ENCODE results near the gene SAC3D1. TPM values are rescaled to one million over a fixed set of nuclear protein-coding genes. Genes with fewer than 3 reads are reported as not detected.
"Not testable (repeated sequence)": the region's sequence is repeated elsewhere in the genome, so short reads cannot be mapped to it uniquely, and the experiment has no call there.

Gene SAC3D1
- total RNA-seq, 2 experiments from 2014 or later: 14.0 to 14.5 TPM

- ChIA-PET POLR2A (no interaction called here), CTCF (no interaction called here)
- intact Hi-C loops (cut with micrococcal nuclease): loop anchor here (5.0 to 10.0 kb wide), 3 partner anchors 62 to 175 kb away; partner anchors contain the start of genes CDC42BPG, CDCA5, TM7SF2 and ZFPL1
- DNase-seq (no peak), ATAC-seq (no peak)
- TF ChIP-seq CTCF (IDR thresholded peaks at IDR 0.05): no peak
- no peaks in the 10 kb centered on the region for H3K9me3 Mint-ChIP-seq
- H3K27me3 Mint-ChIP-seq: no peaks in the 10 kb centered on the region
- H3K27ac Mint-ChIP-seq: no peak overlapping the region
- no peak overlapping the region for H3K4me3 Mint-ChIP-seq
- peaks cover 25% of the 10 kb centered on the region for H3K36me3 Mint-ChIP-seq (ENCODE audit: low read depth)
- peaks cover 17% of the 10 kb centered on the region for H3K4me1 Mint-ChIP-seq (ENCODE audit: low read depth)
Observed at GRCh38 chr11:65019824-65020223, 21.2 kb upstream of the SAC3D1 start.

DNA sequence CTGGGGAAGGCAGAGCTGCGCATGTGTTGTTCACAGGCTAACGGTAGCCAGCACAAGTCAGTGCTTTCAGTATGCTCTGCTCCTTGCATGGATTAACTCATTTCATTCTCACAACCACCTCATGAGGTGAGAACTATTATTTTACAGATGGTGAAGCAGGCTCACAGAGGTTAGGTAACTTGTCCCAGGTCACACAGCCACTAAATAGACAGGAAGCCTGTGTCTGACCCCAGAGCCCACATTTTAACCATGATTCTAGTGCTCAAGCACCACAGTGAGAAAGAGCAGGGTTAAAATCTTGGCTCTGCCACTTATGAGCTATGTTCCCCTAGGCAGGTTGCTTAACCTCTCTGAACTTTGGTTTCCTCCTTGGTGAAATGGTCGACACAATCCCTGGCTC is 20.0 kb upstream of the SAC3D1 start:
- no peaks in the 10 kb centered on the region for H3K27me3 Mint-ChIP-seq
- POLR2A ChIA-PET: no interaction called here
- no peak for DNase-seq
- ATAC-seq: no peak
- no peak for TF ChIP-seq CTCF (IDR thresholded peaks at IDR 0.05)
- H3K36me3 Mint-ChIP-seq (ENCODE audit: low read depth): peaks cover 24% of the 10 kb centered on the region
- H3K4me1 Mint-ChIP-seq (ENCODE audit: low read depth): peaks cover 8% of the 10 kb centered on the region
- H3K9me3 Mint-ChIP-seq: no peaks in the 10 kb centered on the region
- H3K27ac Mint-ChIP-seq: no peak overlapping the region
- intact Hi-C loops (cut with micrococcal nuclease): loop anchor here (5.0 kb wide), 1 partner anchor 61 kb away; the partner anchor contains the start of genes CDCA5 and ZFPL1
- H3K4me3 Mint-ChIP-seq: no peak overlapping the region
- CTCF ChIA-PET: no interaction called here

GRCh38 chr11:65021509-65021908 is 19.5 kb upstream of the SAC3D1 start:
- ATAC-seq: no peak
- Mint-ChIP-seq H3K27me3 (no peaks in the 10 kb centered on the region), H3K9me3 (no peaks in the 10 kb centered on the region)

DNA sequence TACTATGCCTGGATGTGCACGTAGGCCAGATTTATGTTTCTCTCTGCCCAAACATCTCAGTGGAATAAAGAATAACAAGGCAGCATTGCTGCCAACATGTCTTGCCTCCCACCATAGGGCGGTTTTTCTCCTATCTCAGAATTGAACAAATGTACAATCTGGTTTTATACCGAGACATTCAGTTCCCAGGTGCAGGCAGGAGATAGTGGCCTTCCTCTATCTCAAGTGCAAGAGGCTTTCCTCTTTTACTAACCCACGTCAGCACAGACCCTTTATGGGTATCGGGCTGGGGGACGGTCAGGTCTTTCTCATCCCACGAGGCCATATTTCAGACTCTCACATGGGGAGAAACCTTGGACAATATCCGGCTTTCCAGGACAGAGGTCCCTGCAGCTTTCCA is 17.5 kb upstream of the SAC3D1 start:
- CTCF ChIA-PET: interaction anchor here (3.7 kb wide), 1 partner anchor 9 kb away, joined by 37 read pairs; the partner anchor contains the start of gene ARL2
- H3K27ac Mint-ChIP-seq; ATAC-seq; H3K36me3 Mint-ChIP-seq (ENCODE audit: low read depth); H3K9me3 Mint-ChIP-seq; H3K27me3 Mint-ChIP-seq; H3K4me3 Mint-ChIP-seq; DNase-seq: not testable (repeated sequence)
- peaks cover 13% of the 10 kb centered on the region for H3K4me1 Mint-ChIP-seq (ENCODE audit: low read depth)
- intact Hi-C loops (cut with micrococcal nuclease): loop anchor here (5.0 kb wide), 1 partner anchor 59 kb away; the partner anchor contains the start of genes CDCA5 and ZFPL1
- POLR2A ChIA-PET: interaction anchor here (1.3 to 4.9 kb wide), 2 partner anchors 10 to 90 kb away, joined by 5 to 38 read pairs; partner anchors contain the start of gene ARL2

More at GRCh38 chr11:65021509-65021908, 19.5 kb upstream of the SAC3D1 start:
- peaks cover 5% of the 10 kb centered on the region for H3K4me1 Mint-ChIP-seq (ENCODE audit: low read depth)
- no peak for TF ChIP-seq CTCF (IDR thresholded peaks at IDR 0.05)
- POLR2A ChIA-PET: interaction anchor here (0.7 kb wide), 1 partner anchor 64 kb away, joined by 3 read pairs; no protein-coding TSS in a partner anchor
- intact Hi-C loops (cut with micrococcal nuclease): loop anchor here (5.0 kb wide), 1 partner anchor 61 kb away; the partner anchor contains the start of genes CDCA5 and ZFPL1
- CTCF ChIA-PET: no interaction called here
- DNase-seq: no peak
- no peak overlapping the region for H3K27ac Mint-ChIP-seq
- H3K36me3 Mint-ChIP-seq (ENCODE audit: low read depth): peaks cover 20% of the 10 kb centered on the region
- no peak overlapping the region for H3K4me3 Mint-ChIP-seq

GRCh38 chr11:65026810-65027209 is 14.2 kb upstream of the SAC3D1 start:
- H3K9me3 Mint-ChIP-seq: no peaks in the 10 kb centered on the region
- intact Hi-C loops (cut with micrococcal nuclease): no loop called here
- no peaks in the 10 kb centered on the region for H3K27me3 Mint-ChIP-seq
- H3K27ac Mint-ChIP-seq: peak overlapping the region; percentile 81
- ChIA-PET POLR2A (interaction anchor here (0.6 to 4.9 kb wide), 12 partner anchors 10 to 288 kb away, joined by 3 to 38 read pairs (median 4); partner anchors contain the start of genes ARL2, CDCA5, SAC3D1 and VPS51), CTCF (interaction anchor here (1.0 to 3.7 kb wide), 8 partner anchors 9 to 284 kb away, joined by 3 to 37 read pairs (median 3); partner anchors contain the start of genes ARL2, SAC3D1 and ZNHIT2)
- ATAC-seq (no peak), DNase-seq (no peak)
- TF ChIP-seq CTCF (IDR thresholded peaks at IDR 0.05): no peak
- no peaks in the 10 kb centered on the region for H3K36me3 Mint-ChIP-seq (ENCODE audit: low read depth)
- peaks cover 13% of the 10 kb centered on the region for H3K4me1 Mint-ChIP-seq (ENCODE audit: low read depth)
- peak overlapping the region; percentile 74 for H3K4me3 Mint-ChIP-seq
